ENCODE results near the gene GRB14.

The GRB14 gene

DNA sequence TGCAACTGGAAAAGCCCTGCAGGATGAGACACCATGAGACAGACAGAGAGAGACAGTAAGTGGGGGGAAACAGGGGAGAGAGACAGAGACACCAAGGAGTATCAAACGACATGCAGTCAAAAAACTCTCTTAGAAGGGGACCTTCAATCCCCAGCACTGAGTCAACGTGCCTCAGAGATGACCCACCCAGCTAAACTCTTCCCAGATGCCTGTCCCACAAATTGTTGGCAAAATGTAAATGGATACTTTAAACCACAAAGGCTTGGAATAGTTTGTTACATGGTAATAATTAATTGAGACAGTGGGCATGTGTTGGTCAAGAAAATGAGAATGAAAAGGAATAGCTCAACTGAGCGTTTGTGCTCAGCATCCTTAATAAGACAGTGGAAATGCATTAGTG lies 98.3 kb downstream of the GRB14 start:
- TF ChIP-seq, protein P1, sequence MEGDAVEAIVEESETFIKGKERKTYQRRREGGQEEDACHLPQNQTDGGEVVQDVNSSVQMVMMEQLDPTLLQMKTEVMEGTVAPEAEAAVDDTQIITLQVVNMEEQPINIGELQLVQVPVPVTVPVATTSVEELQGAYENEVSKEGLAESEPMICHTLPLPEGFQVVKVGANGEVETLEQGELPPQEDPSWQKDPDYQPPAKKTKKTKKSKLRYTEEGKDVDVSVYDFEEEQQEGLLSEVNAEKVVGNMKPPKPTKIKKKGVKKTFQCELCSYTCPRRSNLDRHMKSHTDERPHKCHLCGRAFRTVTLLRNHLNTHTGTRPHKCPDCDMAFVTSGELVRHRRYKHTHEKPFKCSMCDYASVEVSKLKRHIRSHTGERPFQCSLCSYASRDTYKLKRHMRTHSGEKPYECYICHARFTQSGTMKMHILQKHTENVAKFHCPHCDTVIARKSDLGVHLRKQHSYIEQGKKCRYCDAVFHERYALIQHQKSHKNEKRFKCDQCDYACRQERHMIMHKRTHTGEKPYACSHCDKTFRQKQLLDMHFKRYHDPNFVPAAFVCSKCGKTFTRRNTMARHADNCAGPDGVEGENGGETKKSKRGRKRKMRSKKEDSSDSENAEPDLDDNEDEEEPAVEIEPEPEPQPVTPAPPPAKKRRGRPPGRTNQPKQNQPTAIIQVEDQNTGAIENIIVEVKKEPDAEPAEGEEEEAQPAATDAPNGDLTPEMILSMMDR (IDR thresholded peaks at IDR 0.05; ENCODE audit: low read depth, low read length), result no peak
- H3K9me3 ChIP-seq, result no peaks in the 10 kb centered on the region
- no peaks in the 10 kb centered on the region for H3K4me1 ChIP-seq
- no peaks in the 10 kb centered on the region for H3K27me3 ChIP-seq
- DNase-seq, result no peak
- H3K36me3 ChIP-seq, result no peaks in the 10 kb centered on the region
- no peak overlapping the region for H3K4me3 ChIP-seq (ENCODE audit: low read depth, low read length)

DNA sequence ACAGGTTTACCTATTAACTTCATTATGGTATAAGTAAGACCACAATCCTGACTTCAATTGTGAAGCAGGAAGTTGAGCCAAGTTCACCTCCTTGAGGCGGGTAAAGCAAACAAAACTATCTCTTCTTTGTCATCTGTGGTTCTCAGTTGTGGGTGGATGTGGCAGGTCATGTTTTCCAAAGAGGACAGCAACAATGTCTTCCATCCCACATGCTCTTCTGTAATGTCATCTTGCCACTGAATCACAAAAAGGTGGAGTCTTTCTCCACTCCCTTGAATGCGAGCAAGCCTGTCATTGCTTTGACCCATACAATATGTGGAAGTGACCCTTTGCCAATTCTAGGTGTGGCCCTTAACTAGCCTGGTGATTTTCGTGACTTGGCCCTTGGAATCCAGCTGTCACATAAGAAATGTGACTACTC lies 98.7 kb downstream of the GRB14 start:
- no peak for DNase-seq
- Histone ChIP-seq H3K27me3 (no peaks in the 10 kb centered on the region), H3K4me3 (ENCODE audit: low read depth, low read length) (no peak overlapping the region), H3K9me3 (no peaks in the 10 kb centered on the region), H3K4me1 (no peaks in the 10 kb centered on the region), H3K36me3 (no peaks in the 10 kb centered on the region)
- TF ChIP-seq, protein P1 (IDR thresholded peaks at IDR 0.05; ENCODE audit: low read depth, low read length), result no peak

DNA sequence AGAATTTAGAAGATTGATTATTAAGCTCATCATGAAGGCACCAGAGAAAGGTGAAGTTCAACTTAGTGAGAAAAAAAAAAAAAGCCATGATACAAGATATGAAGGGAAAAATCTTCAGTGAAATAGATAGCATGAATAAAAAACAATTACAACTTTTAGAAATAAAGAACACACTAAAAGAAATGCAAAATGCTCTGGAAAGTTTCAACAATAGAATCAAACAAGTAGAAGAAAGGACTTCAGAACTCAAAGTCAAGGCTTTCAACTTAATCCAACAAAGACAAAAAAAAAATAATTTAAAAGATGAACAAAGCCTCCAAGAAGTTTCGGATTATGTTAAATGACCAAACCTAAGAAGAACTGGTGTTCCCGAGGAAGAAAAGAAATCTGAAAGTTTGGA lies 105.5 kb downstream of the GRB14 start:
- Histone ChIP-seq H3K4me3 (ENCODE audit: low read depth, low read length) (no peak overlapping the region), H3K36me3 (no peaks in the 10 kb centered on the region), H3K9me3 (no peaks in the 10 kb centered on the region), H3K4me1 (no peaks in the 10 kb centered on the region), H3K27me3 (no peaks in the 10 kb centered on the region)
- TF ChIP-seq, protein P1 (IDR thresholded peaks at IDR 0.05; ENCODE audit: low read depth, low read length), result no peak
- no peak for DNase-seq

- H3K9me3 ChIP-seq, result no peaks in the 10 kb centered on the region
- H3K36me3 ChIP-seq, result no peaks in the 10 kb centered on the region
- H3K4me1 ChIP-seq, result no peaks in the 10 kb centered on the region
- DNase-seq, result no peak
- no peaks in the 10 kb centered on the region for H3K27me3 ChIP-seq
- no peak overlapping the region for H3K4me3 ChIP-seq (ENCODE audit: low read depth, low read length)
- TF ChIP-seq, protein P1 (IDR thresholded peaks at IDR 0.05; ENCODE audit: low read depth, low read length), result no peak
Measured at GRCh38 chr2:164515030-164515429, 106.3 kb downstream of the GRB14 start.

DNA sequence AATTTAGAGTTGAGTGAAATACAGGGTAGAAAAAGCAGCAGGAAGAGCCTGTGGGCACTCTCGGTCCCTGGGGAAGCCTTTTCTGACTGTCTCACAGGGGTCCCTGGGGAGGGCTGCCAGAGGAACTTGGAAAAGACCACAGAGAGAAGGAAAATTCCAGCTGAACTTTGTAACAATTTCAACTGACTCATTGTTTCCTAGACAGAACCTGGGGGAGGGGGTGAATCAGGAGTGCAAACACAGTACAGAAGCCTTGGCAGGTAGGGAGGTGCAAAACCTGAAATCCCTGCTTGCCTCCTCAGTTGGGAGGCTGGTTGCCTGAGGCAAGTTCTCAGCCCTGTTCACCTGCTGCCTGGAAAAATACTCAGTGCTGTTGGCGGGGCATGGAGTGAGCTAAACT lies 106.8 kb downstream of the GRB14 start:
- Histone ChIP-seq H3K27me3 (no peaks in the 10 kb centered on the region), H3K4me3 (ENCODE audit: low read depth, low read length) (no peak overlapping the region), H3K9me3 (no peaks in the 10 kb centered on the region), H3K36me3 (no peaks in the 10 kb centered on the region), H3K4me1 (no peaks in the 10 kb centered on the region)
- TF ChIP-seq, protein P1 (IDR thresholded peaks at IDR 0.05; ENCODE audit: low read depth, low read length), result no peak
- DNase-seq, result no peak

DNA sequence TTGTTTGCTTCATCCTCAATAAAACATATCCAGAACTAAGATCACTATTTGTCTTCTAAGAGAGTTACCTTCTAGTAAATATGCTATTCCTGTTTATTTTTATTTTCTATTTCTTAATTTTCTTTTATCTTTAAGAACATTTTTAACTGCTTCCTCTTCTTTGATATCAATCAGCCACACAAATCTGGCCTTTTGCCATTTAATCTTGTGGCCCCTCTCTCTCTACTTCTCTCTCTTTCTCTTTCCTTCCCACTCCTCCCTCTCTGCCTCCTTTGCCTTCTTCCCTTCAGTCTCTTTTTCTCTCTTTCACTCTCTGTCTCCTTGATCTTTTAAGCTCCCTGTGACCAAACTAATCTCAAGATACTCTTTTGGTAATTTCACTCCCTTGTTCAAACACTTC lies 108.4 kb downstream of the GRB14 start:
- Histone ChIP-seq H3K36me3 (no peaks in the 10 kb centered on the region), H3K9me3 (no peaks in the 10 kb centered on the region), H3K4me1 (no peaks in the 10 kb centered on the region), H3K4me3 (ENCODE audit: low read depth, low read length) (no peak overlapping the region), H3K27me3 (no peaks in the 10 kb centered on the region)
- no peak for DNase-seq
- TF ChIP-seq, protein P1 (IDR thresholded peaks at IDR 0.05; ENCODE audit: low read depth, low read length), result no peak

All from BE2C (cell line).